LNCAP (cell line): ENCODE measurements around the gene DDC.

Experiments
- TF ChIP-seq, protein P1 (sequence below): fragments of 450-650 bp; IDR thresholded peaks from 2 replicates; pipeline ENCODE4 v1.5.1; 2017; ENCODE audit warnings: mild to moderate bottlenecking

The DDC gene

DNA sequence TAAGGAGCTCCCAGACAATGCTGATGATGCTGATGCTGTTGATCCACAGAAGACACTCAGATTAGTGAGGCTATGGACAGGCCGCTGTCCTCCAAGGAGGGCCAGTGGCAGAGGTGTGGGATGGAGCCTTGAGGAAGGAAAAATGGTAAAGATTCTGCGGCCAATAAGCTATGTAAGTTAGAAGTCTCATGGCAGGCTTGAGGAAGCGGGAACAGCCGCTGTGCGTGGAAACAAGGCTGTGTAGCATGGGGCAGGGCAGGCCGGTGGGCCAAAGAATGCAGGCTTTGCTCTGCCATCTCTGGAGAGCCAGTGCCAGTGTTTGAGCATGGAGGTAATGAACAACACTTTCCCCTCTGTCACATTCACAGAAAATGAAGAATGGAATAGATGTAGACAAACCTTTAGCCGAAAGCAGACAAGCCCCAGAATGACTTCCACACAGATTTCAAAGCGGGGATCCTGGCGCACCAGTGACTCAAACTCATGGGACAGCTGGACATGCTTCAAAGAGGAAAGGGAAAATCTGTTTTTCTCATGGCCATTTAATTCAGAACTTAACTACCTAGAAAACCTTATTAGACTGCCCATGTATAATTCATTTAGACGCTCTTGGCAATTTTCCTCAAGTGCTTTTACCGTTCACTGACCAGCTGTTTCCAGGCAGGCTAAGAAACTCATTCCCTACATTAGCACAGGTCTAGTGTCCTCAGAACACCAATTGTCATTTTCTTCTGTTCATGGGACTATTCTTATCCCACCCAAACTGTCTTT lies 98.2 kb downstream of the DDC start:
- TF ChIP-seq, protein P1, sequence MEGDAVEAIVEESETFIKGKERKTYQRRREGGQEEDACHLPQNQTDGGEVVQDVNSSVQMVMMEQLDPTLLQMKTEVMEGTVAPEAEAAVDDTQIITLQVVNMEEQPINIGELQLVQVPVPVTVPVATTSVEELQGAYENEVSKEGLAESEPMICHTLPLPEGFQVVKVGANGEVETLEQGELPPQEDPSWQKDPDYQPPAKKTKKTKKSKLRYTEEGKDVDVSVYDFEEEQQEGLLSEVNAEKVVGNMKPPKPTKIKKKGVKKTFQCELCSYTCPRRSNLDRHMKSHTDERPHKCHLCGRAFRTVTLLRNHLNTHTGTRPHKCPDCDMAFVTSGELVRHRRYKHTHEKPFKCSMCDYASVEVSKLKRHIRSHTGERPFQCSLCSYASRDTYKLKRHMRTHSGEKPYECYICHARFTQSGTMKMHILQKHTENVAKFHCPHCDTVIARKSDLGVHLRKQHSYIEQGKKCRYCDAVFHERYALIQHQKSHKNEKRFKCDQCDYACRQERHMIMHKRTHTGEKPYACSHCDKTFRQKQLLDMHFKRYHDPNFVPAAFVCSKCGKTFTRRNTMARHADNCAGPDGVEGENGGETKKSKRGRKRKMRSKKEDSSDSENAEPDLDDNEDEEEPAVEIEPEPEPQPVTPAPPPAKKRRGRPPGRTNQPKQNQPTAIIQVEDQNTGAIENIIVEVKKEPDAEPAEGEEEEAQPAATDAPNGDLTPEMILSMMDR: no peak

GRCh38 chr7:50463035-50463434 lies 102.2 kb downstream of the DDC start:
- TF ChIP-seq, protein P1: no peak

GRCh38 chr7:50462361-50462760 lies 102.8 kb downstream of the DDC start:
- TF ChIP-seq, protein P1: no peak

DNA sequence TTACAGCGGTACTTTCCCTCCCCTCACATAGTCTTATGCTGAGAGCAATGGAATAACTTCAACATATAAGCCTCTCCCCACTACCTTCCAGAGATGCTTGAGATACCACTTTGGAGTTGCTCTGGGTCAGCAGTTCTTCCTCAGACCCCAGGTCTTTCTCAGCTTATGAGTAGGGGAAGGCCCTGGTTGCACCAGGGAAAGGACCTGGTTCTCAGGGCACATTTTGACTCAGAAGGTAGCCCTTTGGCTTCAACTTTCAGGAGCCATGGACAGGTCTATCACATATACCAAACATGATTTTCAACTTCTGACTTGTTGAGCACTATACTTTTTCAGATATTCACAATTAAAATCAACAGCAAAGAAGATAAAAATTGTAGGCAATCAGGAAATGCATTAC lies 103.5 kb downstream of the DDC start:
- TF ChIP-seq, protein P1: no peak

DNA sequence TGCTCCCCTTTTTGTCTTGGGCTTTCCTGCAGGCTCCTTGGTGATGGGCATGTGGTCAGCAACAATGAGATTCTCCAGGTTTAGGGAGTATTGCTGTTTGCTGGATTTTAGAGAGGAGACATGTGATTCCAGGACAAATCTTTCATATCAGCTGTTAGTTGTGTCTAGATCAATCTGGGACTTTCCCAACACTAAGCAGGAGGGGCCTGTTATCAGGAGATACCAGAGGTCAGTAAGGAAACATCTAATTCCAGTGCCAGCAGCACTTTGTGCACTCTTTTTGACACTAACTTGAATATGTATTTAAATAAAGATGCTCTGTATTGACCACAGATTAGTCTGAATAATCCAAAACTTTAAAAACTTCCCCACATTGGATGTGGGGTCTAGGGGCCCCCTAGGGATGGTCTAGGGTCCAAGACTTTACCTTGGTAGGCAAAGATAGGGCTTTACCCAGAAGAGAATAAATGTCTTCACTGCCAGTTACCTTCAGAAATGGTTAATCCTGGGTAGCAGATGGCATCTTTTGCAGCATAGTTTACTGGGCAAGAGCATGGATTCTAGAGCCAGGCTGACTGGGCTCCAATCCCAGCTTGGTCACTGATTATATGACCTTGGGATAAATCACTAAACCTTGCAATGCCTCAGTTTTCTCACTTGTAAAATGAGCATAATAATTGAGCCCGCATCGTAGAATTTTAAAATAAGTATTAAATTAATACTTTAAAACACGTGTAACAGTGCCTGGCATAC lies 108.7 kb downstream of the DDC start:
- TF ChIP-seq, protein P1: no peak

DNA sequence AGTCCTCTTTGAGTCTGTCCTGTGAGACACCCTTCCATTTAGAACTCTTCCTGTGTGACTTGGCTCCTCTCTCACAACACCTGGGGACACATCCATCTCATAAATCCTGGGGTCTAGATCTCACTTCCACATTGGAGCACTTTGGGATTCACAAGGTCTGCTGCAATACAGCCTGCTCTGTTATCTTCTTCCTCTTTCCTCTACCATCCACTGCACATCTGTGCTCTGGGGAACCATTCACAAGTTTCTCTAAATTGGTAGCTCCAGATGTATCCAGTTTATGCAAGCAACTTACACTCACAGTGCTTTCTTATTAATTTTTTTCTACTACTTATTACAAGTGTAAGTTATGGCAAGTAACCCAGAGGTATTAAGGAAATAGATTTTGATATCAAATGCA lies 109.5 kb downstream of the DDC start:
- TF ChIP-seq, protein P1: no peak

- TF ChIP-seq, protein P1: no peak
These were observed 110.2 kb downstream of the DDC start for GRCh38 chr7:50454968-50455367.
